ENCODE measurements around the gene PIP5K1B. TPM values are rescaled to one million over a fixed set of nuclear protein-coding genes. Genes with fewer than 3 reads are reported as not detected.

Gene PIP5K1B
- total RNA-seq, 1 experiment from 2014 or later, result 5.2 TPM

- no peak for TF ChIP-seq AR (CRISPR knock-in tag; IDR thresholded peaks at IDR 0.05)
- no peak for TF ChIP-seq JUN (CRISPR knock-in tag; IDR thresholded peaks at IDR 0.05)
- no peak for TF ChIP-seq FOXJ3 (CRISPR knock-in tag; IDR thresholded peaks at IDR 0.05; ENCODE audit: borderline replicate concordance)
- no peak for TF ChIP-seq ZBTB43 (CRISPR knock-in tag; IDR thresholded peaks at IDR 0.05)
- no peak for TF ChIP-seq NFATC4 (CRISPR knock-in tag; IDR thresholded peaks at IDR 0.05)
- no peak for TF ChIP-seq RELA (CRISPR knock-in tag; IDR thresholded peaks at IDR 0.05; ENCODE audit: borderline replicate concordance)
- TF ChIP-seq E2F1 (CRISPR knock-in tag; IDR thresholded peaks at IDR 0.05), result no peak
- TF ChIP-seq ZNF423 (CRISPR knock-in tag; IDR thresholded peaks at IDR 0.05), result no peak
- TF ChIP-seq TCF7 (CRISPR knock-in tag; IDR thresholded peaks at IDR 0.05; ENCODE audit: low read depth), result no peak
- TF ChIP-seq ZMAT4 (CRISPR knock-in tag; IDR thresholded peaks at IDR 0.05), result no peak
- TF ChIP-seq E2F5 (CRISPR knock-in tag; IDR thresholded peaks at IDR 0.05), result no peak
- no peak for TF ChIP-seq CTCF (IDR thresholded peaks at IDR 0.05)
These were observed 44.1 kb downstream of the PIP5K1B start (continued) for GRCh38 chr9:68749135-68749534.

- no peak overlapping the region for H3K4me3 Mint-ChIP-seq
- no peaks in the 10 kb centered on the region for H3K27me3 Mint-ChIP-seq (ENCODE audit: low read depth)
- CTCF ChIA-PET, result interaction anchor here (1.4 kb wide), 1 partner anchor 96 kb away, joined by 6 read pairs; no protein-coding TSS in a partner anchor
- DNase-seq (ENCODE audit: low spot score) (no peak), ATAC-seq (peak; percentile 77)
- H3K36me3 Mint-ChIP-seq, result no peaks in the 10 kb centered on the region
- H3K27ac Mint-ChIP-seq, result no peak overlapping the region
- POLR2A ChIA-PET, result no interaction called here
- peaks cover 19% of the 10 kb centered on the region for H3K4me1 Mint-ChIP-seq
- no peaks in the 10 kb centered on the region for H3K9me3 Mint-ChIP-seq
- TF ChIP-seq ATF1 (CRISPR knock-in tag; IDR thresholded peaks at IDR 0.05) (no peak), ARID4B (CRISPR knock-in tag; IDR thresholded peaks at IDR 0.05; ENCODE audit: borderline replicate concordance) (no peak), E2F5 (CRISPR knock-in tag; IDR thresholded peaks at IDR 0.05) (no peak), IRF2 (CRISPR knock-in tag; IDR thresholded peaks at IDR 0.05; ENCODE audit: borderline replicate concordance, low read depth) (no peak), KAT7 (CRISPR knock-in tag; IDR thresholded peaks at IDR 0.05; ENCODE audit: borderline replicate concordance) (no peak), ZMAT4 (CRISPR knock-in tag; IDR thresholded peaks at IDR 0.05) (no peak), HMGA2 (CRISPR knock-in tag; IDR thresholded peaks at IDR 0.05) (no peak), MYBL2 (CRISPR knock-in tag; IDR thresholded peaks at IDR 0.05) (no peak), MLX (CRISPR knock-in tag; IDR thresholded peaks at IDR 0.05) (no peak)
These were observed 44.6 kb downstream of the PIP5K1B start for GRCh38 chr9:68749579-68750159.

Measured in WTC11 (cell line).